Mucosa of rectum (tissue), 2 donors: Measurements from ENCODE around the gene PDCD1.
"Not testable (repeated sequence)": the region's sequence is repeated elsewhere in the genome, so short reads cannot be mapped to it uniquely, and the experiment has no call there.

Experiments
- H3K27ac ChIP-seq, 2 donors: one replicate each; pipeline ENCODE4 v1.7.0; 2013; ENCODE audit warnings: inconsistent platforms in 2 of 2, low read depth in 2 of 2, low read length in 2 of 2
- H3K27me3 ChIP-seq, 2 donors: one replicate each; pipeline ENCODE4 v1.7.0; 2013; ENCODE audit warnings: low read length in 2 of 2; ENCODE audit not compliant: control insufficient read depth in 2 of 2, insufficient read depth in 2 of 2
- H3K36me3 ChIP-seq, 2 donors: one replicate each; pipeline ENCODE4 v1.7.0; 2013; ENCODE audit warnings: low read length in 2 of 2; ENCODE audit not compliant: control insufficient read depth in 2 of 2, insufficient read depth in 2 of 2
- H3K4me1 ChIP-seq, 2 donors: one replicate each; pipeline ENCODE4 v1.7.0; 2013; ENCODE audit warnings: low read length in 2 of 2, mild to moderate bottlenecking in 1 of 2; ENCODE audit not compliant: control insufficient read depth in 2 of 2, insufficient read depth in 2 of 2
- H3K4me3 ChIP-seq, 2 donors: one replicate each; pipeline ENCODE4 v1.7.0; 2013; ENCODE audit warnings: low read length in 2 of 2
- H3K9ac ChIP-seq, 2 donors: one replicate each; pipeline ENCODE4 v1.7.0; 2013; ENCODE audit warnings: low read length in 2 of 2, low read depth in 1 of 2, mild to moderate bottlenecking in 1 of 2
- H3K9me3 ChIP-seq, 2 donors: one replicate each; pipeline ENCODE4 v1.7.0; 2013; ENCODE audit warnings: low read length in 2 of 2; ENCODE audit not compliant: control insufficient read depth in 2 of 2
- donor health status: healthy.
- donor health status: Normal muscosa, but diverticular disease.

Gene PDCD1

DNA sequence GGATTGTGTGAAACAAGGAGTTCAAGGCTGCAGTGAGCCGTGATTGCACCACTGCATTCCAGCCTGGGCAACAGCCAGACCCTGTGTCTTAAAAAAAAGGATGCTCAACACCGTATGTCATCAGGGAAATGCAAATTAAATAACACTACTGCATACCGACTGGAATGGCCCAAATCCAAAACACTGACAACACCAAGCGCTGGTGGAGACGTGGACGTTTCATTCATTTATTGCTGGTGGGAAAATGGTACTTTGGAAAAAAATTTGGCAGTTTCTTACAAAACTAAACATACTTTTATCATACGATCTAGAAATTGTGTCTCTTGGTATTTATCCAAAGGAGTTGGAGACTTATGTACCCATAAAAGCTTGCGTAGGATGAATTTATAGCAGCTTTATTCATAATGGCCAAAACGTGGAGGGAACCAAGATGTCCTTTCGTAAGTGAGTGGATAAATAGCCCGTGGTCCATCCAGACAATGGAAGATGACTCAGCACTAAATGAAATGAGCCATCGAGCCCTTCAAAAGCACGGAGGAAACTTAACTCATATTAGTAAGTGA lies 25.5 kb downstream of the PDCD1 start:
- Histone ChIP-seq H3K36me3 (no peaks in the 10 kb centered on the region), H3K4me1 (no peaks in the 10 kb centered on the region), H3K9me3 (no peaks in the 10 kb centered on the region), H3K9ac (no peak overlapping the region), H3K4me3 (no peak overlapping the region), H3K27me3 (peaks cover 2 to 3% of the 10 kb centered on the region in 2 donors), H3K27ac (no peak overlapping the region)

DNA sequence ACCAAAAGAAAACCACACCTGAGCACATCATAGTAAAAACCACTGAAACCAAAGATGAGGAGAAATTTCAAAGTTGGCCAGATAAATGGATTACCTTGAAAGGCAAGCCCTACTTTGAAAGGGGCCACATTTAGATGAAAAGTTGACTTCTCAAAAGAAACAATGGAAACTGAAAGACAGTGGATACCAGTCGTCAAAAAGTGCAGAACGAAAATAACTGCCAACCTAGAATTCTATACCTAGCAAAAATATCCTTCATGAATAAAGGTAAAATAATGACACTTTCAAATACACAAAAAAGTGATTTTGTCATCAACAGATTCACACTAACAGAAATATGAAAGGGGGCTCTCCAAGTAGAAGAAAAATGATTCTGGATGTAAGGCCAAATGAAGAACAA lies 31.3 kb downstream of the PDCD1 start:
- H3K36me3 ChIP-seq, result no peaks in the 10 kb centered on the region
- H3K27ac ChIP-seq, result no peak overlapping the region
- H3K9me3 ChIP-seq, result no peaks in the 10 kb centered on the region
- H3K4me3 ChIP-seq, result no peak overlapping the region
- H3K4me1 ChIP-seq, result no peaks in the 10 kb centered on the region
- peaks cover 3% of the 10 kb centered on the region in 2 donors for H3K27me3 ChIP-seq
- H3K9ac ChIP-seq, result no peak overlapping the region

DNA sequence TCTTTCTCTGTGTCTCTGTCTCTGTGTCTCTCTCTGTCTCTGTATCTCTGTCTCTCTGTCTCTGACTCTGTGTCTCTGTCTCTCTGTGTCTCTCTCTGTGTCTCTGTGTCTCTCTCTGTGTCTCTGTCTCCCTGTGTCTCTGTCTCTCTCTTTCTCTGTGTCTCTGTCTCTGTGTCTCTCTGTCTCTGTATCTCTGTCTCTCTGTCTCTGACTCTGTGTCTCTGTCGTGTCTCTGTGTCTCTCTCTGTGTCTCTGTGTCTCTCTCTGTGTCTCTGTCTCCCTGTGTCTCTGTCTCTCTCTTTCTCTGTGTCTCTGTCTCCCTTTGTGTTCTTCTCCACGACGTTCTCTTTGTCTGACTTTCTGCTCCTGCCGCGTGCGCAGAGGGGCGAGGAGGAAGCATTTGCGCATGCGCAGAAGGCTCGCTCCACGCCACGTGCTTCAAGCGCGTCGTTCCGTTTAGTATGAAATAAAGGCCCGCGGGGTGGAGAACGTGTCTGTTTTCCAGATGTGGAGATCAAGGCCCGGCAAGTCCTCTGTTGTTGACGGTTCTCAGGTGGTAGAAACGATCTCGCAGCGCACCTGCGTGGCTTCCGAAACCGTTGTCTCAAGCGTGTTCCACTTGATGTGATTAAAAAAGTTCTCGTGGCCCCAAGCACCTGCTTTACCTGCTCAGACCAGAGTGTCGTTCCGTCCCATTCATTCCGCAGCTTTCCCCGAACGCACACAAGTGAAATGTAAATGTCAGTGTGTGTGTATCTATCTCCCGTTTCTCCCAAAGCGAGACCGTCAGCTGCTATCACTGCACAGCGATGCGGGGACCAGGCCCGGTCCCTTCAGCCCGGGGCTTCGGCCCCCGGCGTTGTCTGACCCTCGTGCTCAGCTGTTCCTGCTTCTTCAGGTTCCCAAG lies 34.9 kb downstream of the PDCD1 start:
- H3K4me1 ChIP-seq, H3K27ac ChIP-seq, H3K4me3 ChIP-seq, H3K27me3 ChIP-seq, H3K9me3 ChIP-seq, H3K9ac ChIP-seq, H3K36me3 ChIP-seq: not testable (repeated sequence)

DNA sequence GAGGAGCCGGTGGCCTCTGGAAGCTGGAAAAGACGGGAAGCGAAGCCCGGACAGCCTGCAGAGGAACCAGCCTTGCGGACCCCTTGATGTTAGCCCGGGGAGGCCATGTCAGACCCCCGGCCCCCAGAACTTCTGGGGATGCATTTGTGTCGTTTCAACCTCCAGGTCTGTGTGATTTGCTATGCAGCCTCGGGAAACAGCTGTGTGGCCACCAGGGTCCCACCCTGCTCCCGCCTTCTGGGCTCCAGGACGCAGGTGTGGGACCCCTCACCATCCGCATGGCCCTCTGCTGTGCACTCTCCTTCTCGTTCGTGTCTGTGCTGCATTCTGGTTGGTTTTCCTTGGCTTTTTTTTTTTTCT lies 36.5 kb downstream of the PDCD1 start:
- Histone ChIP-seq H3K27ac (no peak overlapping the region), H3K9ac (no peak overlapping the region), H3K36me3 (no peaks in the 10 kb centered on the region), H3K27me3 (peaks cover 3% of the 10 kb centered on the region in 2 donors), H3K4me1 (peaks cover 8 to 13% of the 10 kb centered on the region in 2 donors), H3K4me3 (no peak overlapping the region), H3K9me3 (no peaks in the 10 kb centered on the region)

DNA sequence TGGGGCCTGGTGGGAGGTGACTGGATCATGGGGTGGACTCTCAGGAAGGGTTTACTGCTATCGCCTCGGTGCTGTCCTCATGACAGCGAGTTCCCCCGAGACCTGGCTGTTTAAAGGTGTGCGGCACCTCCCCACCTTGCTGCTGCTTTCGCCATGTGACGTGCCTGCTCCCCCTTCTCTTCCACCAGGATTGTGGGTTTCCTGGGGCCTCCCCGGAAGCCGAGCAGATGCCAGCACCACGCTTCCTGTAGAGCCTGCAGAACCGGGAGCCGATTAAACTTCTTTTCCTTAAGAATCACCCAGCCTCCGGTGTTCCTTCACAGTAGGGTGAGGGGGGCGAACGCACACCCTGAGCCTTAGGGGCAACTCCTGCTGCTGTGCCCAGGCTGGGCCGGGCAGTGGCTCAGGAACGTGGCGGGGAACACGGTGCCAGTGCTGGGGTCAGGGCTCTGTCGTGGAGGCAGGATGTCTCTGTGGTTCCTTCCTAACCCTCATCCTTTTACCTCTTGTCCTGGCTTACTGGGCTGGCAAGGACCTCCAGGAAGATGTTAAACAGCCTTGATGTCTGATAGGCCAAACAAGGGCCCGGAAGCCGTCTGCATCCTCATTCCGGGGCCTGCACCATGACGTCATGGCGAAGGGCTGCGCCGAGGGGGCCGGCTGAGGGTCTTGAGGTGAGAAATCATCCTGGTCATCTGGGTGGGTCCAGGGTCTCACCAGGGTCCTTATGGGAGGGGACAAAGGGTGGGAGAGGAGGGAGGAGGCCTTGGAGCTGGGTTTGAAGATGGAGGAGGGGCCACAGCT lies 37.0 kb downstream of the PDCD1 start:
- Histone ChIP-seq H3K4me3 (no peak overlapping the region), H3K9me3 (no peaks in the 10 kb centered on the region), H3K36me3 (no peaks in the 10 kb centered on the region), H3K27ac (no peak overlapping the region), H3K27me3 (peaks cover 2 to 3% of the 10 kb centered on the region in 2 donors), H3K4me1 (peaks cover 8 to 17% of the 10 kb centered on the region in 2 donors), H3K9ac (no peak overlapping the region)

DNA sequence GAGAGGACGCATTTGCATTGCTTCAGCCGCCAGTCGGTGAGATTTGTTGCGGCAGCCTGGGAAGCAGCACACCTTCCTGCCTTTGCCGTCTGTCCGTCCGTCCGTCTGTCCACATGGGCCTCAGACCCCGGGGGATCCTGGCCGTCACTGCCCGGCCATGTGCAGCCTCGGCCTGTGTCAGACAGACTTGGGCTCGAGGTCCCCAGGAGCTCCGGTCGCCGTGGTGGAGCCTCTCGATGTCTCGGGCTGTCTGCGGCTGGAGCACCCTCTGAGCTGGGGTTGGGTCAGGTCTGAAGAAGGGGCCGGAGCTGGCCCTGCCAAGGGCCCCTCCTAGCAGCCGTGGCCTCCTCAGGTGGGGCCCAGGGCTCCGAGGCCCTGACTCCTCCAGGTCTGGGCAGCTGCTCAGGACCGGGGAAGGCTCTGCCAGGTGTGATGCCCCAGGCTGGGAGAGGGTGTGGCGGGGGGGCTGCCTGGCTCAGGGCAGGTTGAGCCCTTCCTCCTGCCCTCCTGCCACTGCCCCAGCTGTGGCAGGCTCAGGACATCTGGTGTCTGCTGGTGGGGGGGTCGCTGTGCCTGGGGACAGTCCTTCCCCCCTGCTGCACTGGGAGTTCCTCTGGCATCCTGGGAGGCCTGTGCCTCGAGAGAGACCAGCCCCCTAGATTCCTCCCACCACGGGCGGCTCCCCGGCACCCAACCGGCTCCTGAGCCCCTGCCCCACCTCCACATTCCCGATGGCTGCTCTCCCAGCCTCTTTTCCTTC lies 37.9 kb downstream of the PDCD1 start:
- H3K4me1 ChIP-seq, result peaks cover 8 to 19% of the 10 kb centered on the region in 2 donors
- no peaks in the 10 kb centered on the region for H3K36me3 ChIP-seq
- H3K4me3 ChIP-seq, result no peak overlapping the region
- no peak overlapping the region for H3K9ac ChIP-seq
- H3K27ac ChIP-seq, result no peak overlapping the region
- H3K27me3 ChIP-seq, result peaks cover 0 to 3% of the 10 kb centered on the region in 2 donors
- H3K9me3 ChIP-seq, result no peaks in the 10 kb centered on the region

DNA sequence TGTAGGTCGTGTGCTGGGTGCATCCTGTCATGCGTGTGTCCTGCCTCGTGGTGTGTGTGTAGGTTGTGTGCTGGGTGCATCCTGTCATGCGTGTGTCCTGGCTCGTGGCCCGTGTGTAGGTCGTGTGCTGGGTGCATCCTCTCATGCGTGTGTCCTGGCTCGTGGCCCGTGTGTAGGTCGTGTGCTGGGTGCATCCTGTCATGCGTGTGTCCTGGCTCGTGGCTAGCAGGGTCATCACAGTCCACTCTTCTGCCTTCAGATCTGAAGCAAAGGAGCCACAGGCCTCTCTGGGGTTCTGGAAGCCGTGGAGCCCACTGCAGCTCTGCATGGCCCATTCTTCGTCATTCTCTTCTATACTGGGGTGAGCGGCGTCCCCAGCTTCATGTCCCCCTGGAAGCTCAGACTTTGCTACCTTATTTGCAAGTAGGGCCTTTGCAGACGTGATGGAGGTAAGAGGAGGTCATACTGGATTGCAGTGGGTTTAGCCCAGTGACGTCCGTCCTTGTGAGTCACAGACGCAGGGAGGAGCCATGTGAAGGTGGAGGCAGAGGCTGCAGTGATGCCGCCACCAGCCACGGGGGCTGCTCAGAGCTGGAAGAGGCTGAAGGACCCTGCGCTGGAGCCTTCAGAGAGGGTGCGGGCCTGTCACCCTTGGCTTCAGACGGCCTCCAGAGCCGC lies 38.6 kb downstream of the PDCD1 start:
- not testable (repeated sequence) for H3K27ac ChIP-seq, H3K9ac ChIP-seq, H3K27me3 ChIP-seq

DNA sequence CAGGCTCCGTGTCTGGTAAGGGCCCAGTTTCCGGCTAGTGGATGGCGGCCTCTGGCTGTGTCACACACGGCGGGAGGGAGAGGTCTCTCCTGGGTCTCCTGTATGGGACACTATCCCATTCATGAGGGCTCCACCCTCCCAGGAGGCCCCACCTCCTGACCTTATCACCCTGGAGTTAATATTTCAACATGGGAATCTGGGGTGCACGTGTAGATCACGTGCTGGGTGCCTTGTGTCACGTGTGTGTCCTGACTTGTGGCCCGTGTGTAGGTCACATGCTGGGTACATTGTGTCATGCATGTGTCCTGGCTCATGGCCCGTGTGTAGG lies 39.8 kb downstream of the PDCD1 start:
- Histone ChIP-seq H3K27me3 (peaks cover 0 to 3% of the 10 kb centered on the region in 2 donors), H3K4me3 (no peak overlapping the region), H3K4me1 (peaks cover 8 to 24% of the 10 kb centered on the region in 2 donors), H3K9me3 (no peaks in the 10 kb centered on the region), H3K9ac (no peak overlapping the region), H3K27ac (no peak overlapping the region), H3K36me3 (no peaks in the 10 kb centered on the region)

More for the DNA sequence above, 38.6 kb downstream of the PDCD1 start:
- H3K4me3 ChIP-seq, H3K36me3 ChIP-seq, H3K9me3 ChIP-seq: not testable (repeated sequence)
- H3K4me1 ChIP-seq, result peaks cover 8 to 24% of the 10 kb centered on the region in 2 donors

DNA sequence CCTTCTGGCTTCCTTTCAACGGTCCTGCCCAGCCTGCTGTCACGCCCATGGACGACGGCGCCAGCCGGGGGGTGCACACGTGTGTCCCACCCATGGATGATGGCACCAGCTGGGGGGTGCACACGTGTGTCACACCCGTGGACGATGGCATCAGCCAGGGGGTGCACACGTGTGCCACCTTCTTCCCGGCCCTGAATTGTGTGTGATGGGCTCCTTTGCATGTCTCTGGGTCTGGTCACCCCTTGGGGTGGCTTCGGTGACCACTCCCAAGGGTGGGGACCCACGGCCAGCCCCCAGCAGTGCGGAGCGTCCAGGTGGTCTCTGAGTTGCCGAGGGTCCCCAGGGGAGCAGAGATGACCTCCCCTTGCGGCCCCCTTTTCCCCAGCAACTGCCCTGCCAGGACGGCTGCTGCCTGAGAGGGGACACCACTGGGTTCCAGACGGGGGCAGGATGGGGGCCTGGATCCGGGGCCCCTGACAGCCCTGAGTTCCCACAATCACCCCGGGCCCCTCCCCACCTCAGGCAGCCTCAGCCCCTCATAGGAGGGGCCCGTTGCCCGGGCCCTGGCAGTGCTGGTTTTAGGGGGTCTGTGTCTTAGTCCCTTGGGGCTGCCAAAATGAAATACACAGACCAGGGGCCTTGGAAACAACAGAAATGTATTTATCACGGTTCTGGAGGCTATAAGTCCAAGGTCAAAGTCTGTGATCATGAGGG lies 40.3 kb downstream of the PDCD1 start:
- Histone ChIP-seq H3K36me3 (no peaks in the 10 kb centered on the region), H3K4me3 (no peak overlapping the region), H3K27me3 (peaks cover 0 to 3% of the 10 kb centered on the region in 2 donors), H3K27ac (no peak overlapping the region), H3K9ac (peak overlapping the region in 1 of 2 donors; percentile 10), H3K9me3 (no peaks in the 10 kb centered on the region), H3K4me1 (peaks cover 8 to 24% of the 10 kb centered on the region in 2 donors)
